Fibroblast of skin of back (primary cell): ENCODE measurements around the gene RPP25.
"Not testable (repeated sequence)": the region's sequence is repeated elsewhere in the genome, so short reads cannot be mapped to it uniquely, and the experiment has no call there.

ENCODE experiments used
- DNase-seq: peaks from one replicate; pipeline ENCODE4 v3.0.0-alpha.2; 2013

Gene RPP25

GRCh38 chr15:74962671-74963070 lies 6.1 kb upstream of the RPP25 start:
- DNase-seq = no peak

GRCh38 chr15:74962219-74962618 lies 5.6 kb upstream of the RPP25 start:
- DNase-seq = no peak

GRCh38 chr15:74961616-74962015 lies 5.0 kb upstream of the RPP25 start:
- DNase-seq = no peak

- no peak for DNase-seq
Observed at GRCh38 chr15:74960995-74961588, 4.5 kb upstream of the RPP25 start.

GRCh38 chr15:74960286-74960685 lies 3.7 kb upstream of the RPP25 start:
- DNase-seq = no peak

- no peak for DNase-seq
Observed at GRCh38 chr15:74959586-74959939, 3.0 kb upstream of the RPP25 start.

GRCh38 chr15:74958908-74959585 lies 2.5 kb upstream of the RPP25 start:
- DNase-seq = no peak

GRCh38 chr15:74958320-74958907 lies 1.8 kb upstream of the RPP25 start:
- peak; percentile 59 for DNase-seq

GRCh38 chr15:74957476-74958035 lies 984 bp upstream of the RPP25 start:
- DNase-seq = no peak

GRCh38 chr15:74955796-74956647 lies 550 bp downstream of the RPP25 start:
- peak; percentile 67 for DNase-seq

- no peak for DNase-seq
Observed at GRCh38 chr15:74955017-74955416, 1.6 kb downstream of the RPP25 start.

- DNase-seq = peak; percentile 56
Observed at GRCh38 chr15:74954515-74954914, 2.1 kb downstream of the RPP25 start.

GRCh38 chr15:74951006-74951405 lies 5.6 kb downstream of the RPP25 start:
- DNase-seq = no peak

GRCh38 chr15:74950078-74950908 lies 6.3 kb downstream of the RPP25 start:
- DNase-seq = peak; percentile 66

GRCh38 chr15:74937590-74938371 lies 18.8 kb downstream of the RPP25 start, which contains the start of gene COX5A:
Gene COX5A (minus strand): TSS chr15:74938073. CDS start chr15:74938014, 59 bp downstream.
- peak; percentile 97 for DNase-seq

GRCh38 chr15:74937272-74937589 lies 19.3 kb downstream of the RPP25 start:
- DNase-seq = no peak

- DNase-seq = not testable (repeated sequence)
Observed at GRCh38 chr15:74935193-74935592, 21.4 kb downstream of the RPP25 start.

- no peak for DNase-seq
Observed at GRCh38 chr15:74933573-74933972, 23.0 kb downstream of the RPP25 start.

- DNase-seq = no peak
Observed at GRCh38 chr15:74928771-74929198, 27.8 kb downstream of the RPP25 start.

- DNase-seq = no peak
Observed at GRCh38 chr15:74924525-74924924, 32.0 kb downstream of the RPP25 start.

GRCh38 chr15:74920456-74920855 lies 36.1 kb downstream of the RPP25 start:
- no peak for DNase-seq
